OCI-LY7 (cell line): ENCODE data around the gene OAT.

Experiments
- EZH2phosphoT487 ChIP-seq: fragments of 200-600 bp; sonication (generic); IDR thresholded peaks from 2 replicates; pipeline ENCODE4 v1.6.1; 2018; ENCODE audit warnings: low read depth, borderline replicate concordance, mild to moderate bottlenecking, mixed run types, antibody characterized with exemption, low read length, moderate library complexity, mixed read lengths
- TF ChIP-seq, protein P1 (sequence below): fragments of 200-600 bp; sonication (generic); conservative IDR thresholded peaks from 2 replicates; pipeline ENCODE4 v1.5.1; 2014; ENCODE audit warnings: mild to moderate bottlenecking, antibody characterized with exemption, low read length, moderate library complexity, mixed read lengths

DNA sequence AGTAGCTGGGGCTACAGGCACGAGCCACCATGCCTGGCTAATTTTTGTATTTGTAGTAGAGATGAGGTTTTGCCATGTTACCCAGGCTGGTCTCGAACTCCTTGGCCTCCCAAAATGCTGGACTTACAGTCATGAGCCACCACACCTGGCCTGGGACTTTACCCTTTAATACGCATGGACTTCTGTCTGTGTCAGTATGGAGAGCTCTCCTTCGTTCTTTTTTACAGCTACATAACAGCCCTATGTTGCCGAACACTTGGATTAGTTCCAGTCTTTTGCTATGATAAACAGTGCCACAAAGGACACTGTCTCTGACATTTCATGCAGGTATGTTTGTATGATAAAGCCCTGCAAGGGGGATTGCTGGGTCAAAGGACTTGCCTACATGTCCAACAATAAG is 10.9 kb upstream of the OAT start:
- TF ChIP-seq, protein P1, sequence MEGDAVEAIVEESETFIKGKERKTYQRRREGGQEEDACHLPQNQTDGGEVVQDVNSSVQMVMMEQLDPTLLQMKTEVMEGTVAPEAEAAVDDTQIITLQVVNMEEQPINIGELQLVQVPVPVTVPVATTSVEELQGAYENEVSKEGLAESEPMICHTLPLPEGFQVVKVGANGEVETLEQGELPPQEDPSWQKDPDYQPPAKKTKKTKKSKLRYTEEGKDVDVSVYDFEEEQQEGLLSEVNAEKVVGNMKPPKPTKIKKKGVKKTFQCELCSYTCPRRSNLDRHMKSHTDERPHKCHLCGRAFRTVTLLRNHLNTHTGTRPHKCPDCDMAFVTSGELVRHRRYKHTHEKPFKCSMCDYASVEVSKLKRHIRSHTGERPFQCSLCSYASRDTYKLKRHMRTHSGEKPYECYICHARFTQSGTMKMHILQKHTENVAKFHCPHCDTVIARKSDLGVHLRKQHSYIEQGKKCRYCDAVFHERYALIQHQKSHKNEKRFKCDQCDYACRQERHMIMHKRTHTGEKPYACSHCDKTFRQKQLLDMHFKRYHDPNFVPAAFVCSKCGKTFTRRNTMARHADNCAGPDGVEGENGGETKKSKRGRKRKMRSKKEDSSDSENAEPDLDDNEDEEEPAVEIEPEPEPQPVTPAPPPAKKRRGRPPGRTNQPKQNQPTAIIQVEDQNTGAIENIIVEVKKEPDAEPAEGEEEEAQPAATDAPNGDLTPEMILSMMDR, result no peak
- no peak for TF ChIP-seq EZH2phosphoT487
